ENCODE measurements around the gene CPNE2. TPM values are rescaled to one million over a fixed set of nuclear protein-coding genes. Genes with fewer than 3 reads are reported as not detected.

Gene CPNE2
- total and polyA plus RNA-seq, 9 donors: 12.3 to 32.3 (median 18.1) TPM

DNA sequence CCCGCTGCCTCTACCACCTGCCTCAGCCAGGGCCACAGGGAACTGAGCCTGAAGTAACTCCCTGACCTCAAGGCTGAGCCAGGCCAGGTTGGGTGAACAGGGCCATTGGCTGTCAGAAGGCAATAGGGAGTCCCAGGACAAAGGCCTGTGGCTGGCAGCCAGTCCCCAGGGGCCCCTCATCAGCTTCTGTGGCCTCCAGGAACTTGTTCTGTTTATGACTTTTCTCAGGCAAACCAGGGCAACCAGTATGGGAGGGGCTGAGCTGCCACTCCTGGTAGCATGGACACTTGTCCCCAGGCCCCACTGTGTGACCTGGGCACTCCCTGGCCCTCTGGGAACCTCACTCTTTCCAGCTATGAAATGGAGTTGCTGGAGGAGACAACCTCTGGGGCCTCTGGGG, 40.1 kb downstream of the CPNE2 start:
- no peak overlapping the region for H3K27ac ChIP-seq
- H3K9me3 ChIP-seq: no peaks in the 10 kb centered on the region
- DNase-seq: no peak
- H3K36me3 ChIP-seq: no peaks in the 10 kb centered on the region
- intact Hi-C loops (cut with DNase I): no loop called here
- no peaks in the 10 kb centered on the region for H3K27me3 ChIP-seq
- H3K4me1 ChIP-seq (ENCODE audit: insufficient read depth): no peaks in the 10 kb centered on the region
- TF ChIP-seq POLR2A (IDR thresholded peaks at IDR 0.05) (no peak), EP300 (IDR thresholded peaks at IDR 0.05) (no peak)
- TF ChIP-seq, protein P1, sequence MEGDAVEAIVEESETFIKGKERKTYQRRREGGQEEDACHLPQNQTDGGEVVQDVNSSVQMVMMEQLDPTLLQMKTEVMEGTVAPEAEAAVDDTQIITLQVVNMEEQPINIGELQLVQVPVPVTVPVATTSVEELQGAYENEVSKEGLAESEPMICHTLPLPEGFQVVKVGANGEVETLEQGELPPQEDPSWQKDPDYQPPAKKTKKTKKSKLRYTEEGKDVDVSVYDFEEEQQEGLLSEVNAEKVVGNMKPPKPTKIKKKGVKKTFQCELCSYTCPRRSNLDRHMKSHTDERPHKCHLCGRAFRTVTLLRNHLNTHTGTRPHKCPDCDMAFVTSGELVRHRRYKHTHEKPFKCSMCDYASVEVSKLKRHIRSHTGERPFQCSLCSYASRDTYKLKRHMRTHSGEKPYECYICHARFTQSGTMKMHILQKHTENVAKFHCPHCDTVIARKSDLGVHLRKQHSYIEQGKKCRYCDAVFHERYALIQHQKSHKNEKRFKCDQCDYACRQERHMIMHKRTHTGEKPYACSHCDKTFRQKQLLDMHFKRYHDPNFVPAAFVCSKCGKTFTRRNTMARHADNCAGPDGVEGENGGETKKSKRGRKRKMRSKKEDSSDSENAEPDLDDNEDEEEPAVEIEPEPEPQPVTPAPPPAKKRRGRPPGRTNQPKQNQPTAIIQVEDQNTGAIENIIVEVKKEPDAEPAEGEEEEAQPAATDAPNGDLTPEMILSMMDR (IDR thresholded peaks at IDR 0.05): no peak
- H3K4me3 ChIP-seq: no peak overlapping the region
- 85 to 100% (median 92%) methylated on average over 1 of the region's 1 CpG for WGBS, 3 donors

- Histone ChIP-seq H3K27ac (no peak overlapping the region), H3K27me3 (no peaks in the 10 kb centered on the region), H3K4me3 (no peak overlapping the region), H3K4me1 (ENCODE audit: insufficient read depth) (no peaks in the 10 kb centered on the region), H3K9me3 (no peaks in the 10 kb centered on the region), H3K36me3 (no peaks in the 10 kb centered on the region)
- no peak for DNase-seq
- TF ChIP-seq, protein P1 (IDR thresholded peaks at IDR 0.05): no peak
- TF ChIP-seq POLR2A (IDR thresholded peaks at IDR 0.05): no peak
- no peak for TF ChIP-seq EP300 (IDR thresholded peaks at IDR 0.05)
- intact Hi-C loops (cut with DNase I): no loop called here
- WGBS, 3 donors: 68 to 70% (median 69%) methylated on average over 4 of the region's 4 CpGs
Measured at GRCh38 chr16:57133031-57133430, 40.6 kb downstream of the CPNE2 start.

- TF ChIP-seq POLR2A (IDR thresholded peaks at IDR 0.05) (no peak), EP300 (IDR thresholded peaks at IDR 0.05) (no peak)
- TF ChIP-seq, protein P1 (IDR thresholded peaks at IDR 0.05): no peak
- Histone ChIP-seq H3K9me3 (no peaks in the 10 kb centered on the region), H3K27ac (no peak overlapping the region), H3K4me1 (ENCODE audit: insufficient read depth) (no peaks in the 10 kb centered on the region), H3K36me3 (no peaks in the 10 kb centered on the region), H3K27me3 (no peaks in the 10 kb centered on the region), H3K4me3 (no peak overlapping the region)
- intact Hi-C loops (cut with DNase I): no loop called here
- DNase-seq: no peak
- 84 to 89% (median 87%) methylated on average over 10 of the region's 10 CpGs for WGBS, 3 donors
Measured at GRCh38 chr16:57133886-57134285, 41.5 kb downstream of the CPNE2 start.

DNA sequence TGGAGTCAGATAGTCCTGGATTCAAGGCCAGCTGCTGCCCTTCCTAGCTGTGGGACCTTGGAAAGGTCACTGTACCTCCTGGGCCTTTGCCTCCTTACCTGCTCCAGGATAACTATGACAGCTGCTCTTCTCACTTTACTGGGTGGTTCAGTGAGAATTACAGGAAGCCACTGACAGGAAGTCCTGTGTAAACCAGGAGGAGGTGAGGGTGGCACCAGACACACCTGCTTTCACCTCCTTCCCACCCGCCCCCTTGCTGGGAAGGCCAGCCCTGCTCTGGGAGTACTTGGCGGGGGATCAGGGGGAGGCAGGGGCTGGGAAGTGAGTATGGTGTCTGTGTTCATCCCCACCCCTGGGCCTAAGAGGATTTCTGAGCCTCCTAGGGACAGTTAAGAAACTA, 42.6 kb downstream of the CPNE2 start:
- Histone ChIP-seq H3K27me3 (no peaks in the 10 kb centered on the region), H3K9me3 (no peaks in the 10 kb centered on the region), H3K4me1 (ENCODE audit: insufficient read depth) (no peaks in the 10 kb centered on the region), H3K27ac (no peak overlapping the region), H3K4me3 (no peak overlapping the region), H3K36me3 (no peaks in the 10 kb centered on the region)
- 89 to 97% (median 93%) methylated on average over 2 of the region's 2 CpGs for WGBS, 3 donors
- intact Hi-C loops (cut with DNase I): no loop called here
- TF ChIP-seq EP300 (IDR thresholded peaks at IDR 0.05): no peak
- no peak for DNase-seq

DNA sequence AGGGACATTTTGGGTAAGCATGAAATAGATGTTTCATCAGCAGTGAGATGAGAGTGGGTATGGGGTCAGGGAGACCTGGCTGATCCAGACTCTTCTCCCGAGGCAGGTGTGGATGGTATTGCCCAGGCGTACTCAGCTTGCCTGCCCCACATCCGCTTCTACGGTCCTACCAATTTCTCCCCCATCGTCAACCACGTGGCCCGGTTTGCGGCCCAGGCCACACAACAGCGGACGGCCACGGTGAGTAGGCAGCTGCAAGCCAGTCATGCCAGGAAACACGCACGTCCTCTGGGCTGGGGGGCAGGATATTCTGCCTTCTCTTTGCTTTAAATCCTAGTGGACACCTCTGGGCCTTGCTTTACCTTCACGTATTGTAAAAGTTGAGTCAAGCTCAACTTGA, 44.7 kb downstream of the CPNE2 start:
- Histone ChIP-seq H3K27me3 (no peaks in the 10 kb centered on the region), H3K27ac (no peak overlapping the region), H3K4me1 (ENCODE audit: insufficient read depth) (no peaks in the 10 kb centered on the region), H3K9me3 (no peaks in the 10 kb centered on the region), H3K4me3 (no peak overlapping the region), H3K36me3 (no peaks in the 10 kb centered on the region)
- intact Hi-C loops (cut with DNase I): no loop called here
- TF ChIP-seq EP300 (IDR thresholded peaks at IDR 0.05) (no peak), POLR2A (IDR thresholded peaks at IDR 0.05) (no peak)
- TF ChIP-seq, protein P1 (IDR thresholded peaks at IDR 0.05): no peak
- 81 to 86% (median 81%) methylated on average over 14 of the region's 14 CpGs for WGBS, 3 donors
- DNase-seq: no peak

Measured in ovary (tissue), 9 donors.